Forelimb muscle (tissue), 1 donor: ENCODE data around the gene TPRN. TPM values are rescaled to one million over a fixed set of nuclear protein-coding genes. Genes with fewer than 3 reads are reported as not detected.

Experiments used
- DNase-seq: peaks from one replicate; pipeline ENCODE4 v3.0.0-alpha.2; 2013; ENCODE audit warnings: low read depth
- polyA plus RNA-seq: library from polyadenylated mRNA; unstranded; fragments of 120-200 nt; gene quantifications from one replicate; pipeline ENCODE4 v1.2.1, GENCODE V29; 2013; ENCODE audit not compliant: insufficient read length

Gene TPRN
- polyA plus RNA-seq, 1 donor, result 10.9 TPM

GRCh38 chr9:137143459-137143858 is 57.1 kb downstream of the TPRN start:
- DNase-seq, result no peak

GRCh38 chr9:137141976-137142936 is 58.3 kb downstream of the TPRN start:
- no peak for DNase-seq

Other genes starting within 250 kb of the TPRN start
- 0.71 TPM for gene LCN12, start 248.5 kb downstream of the TPRN start, polyA plus RNA-seq
- gene PTGDS, start 223.2 kb downstream of the TPRN start, polyA plus RNA-seq, result 21.9 TPM
- 0.61 TPM for gene LCNL1, start 217.7 kb downstream of the TPRN start, polyA plus RNA-seq
- gene PAXX, start 208.3 kb downstream of the TPRN start, polyA plus RNA-seq, result 22.8 TPM
- 0.42 TPM for gene CLIC3, start 204.2 kb downstream of the TPRN start, polyA plus RNA-seq
- gene ABCA2, start 172.5 kb downstream of the TPRN start, polyA plus RNA-seq, result 16.5 TPM
- gene FUT7, start 168.7 kb downstream of the TPRN start, polyA plus RNA-seq, result 0.08 TPM
- gene NPDC1, start 154.6 kb downstream of the TPRN start, polyA plus RNA-seq, result 40.9 TPM
- 16.2 TPM for gene ENTPD2, start 146.7 kb downstream of the TPRN start, polyA plus RNA-seq
- gene SAPCD2, start 130.2 kb downstream of the TPRN start, polyA plus RNA-seq, result 3.6 TPM
- 1.9 TPM for gene UAP1L1, start 123.2 kb downstream of the TPRN start, polyA plus RNA-seq
- gene MAN1B1, start 113.8 kb downstream of the TPRN start, polyA plus RNA-seq, result 38.6 TPM
- gene DPP7, start 86.0 kb downstream of the TPRN start, polyA plus RNA-seq, result 21.7 TPM
- not detected for gene GRIN1, start 61.6 kb downstream of the TPRN start, polyA plus RNA-seq
- gene LRRC26, start 30.7 kb downstream of the TPRN start, polyA plus RNA-seq, result 0.11 TPM
- gene TMEM210, start 28.7 kb downstream of the TPRN start, polyA plus RNA-seq, result not detected
- 30.4 TPM for gene ANAPC2, start 12.2 kb downstream of the TPRN start, polyA plus RNA-seq
- 53.7 TPM for gene SSNA1, start 12.1 kb downstream of the TPRN start, polyA plus RNA-seq
- gene TMEM203, start 4.9 kb upstream of the TPRN start, polyA plus RNA-seq, result 33.0 TPM
- 7.0 TPM for gene NDOR1, start 5.0 kb upstream of the TPRN start, polyA plus RNA-seq
- 2.5 TPM for gene RNF208, start 21.5 kb upstream of the TPRN start, polyA plus RNA-seq
- 2.4 TPM for gene CYSRT1, start 24.4 kb upstream of the TPRN start, polyA plus RNA-seq
- gene RNF224, start 26.8 kb upstream of the TPRN start, polyA plus RNA-seq, result 2.4 TPM
- 1.5 TPM for gene SLC34A3, start 30.2 kb upstream of the TPRN start, polyA plus RNA-seq
- 146 TPM for gene TUBB4B, start 40.5 kb upstream of the TPRN start, polyA plus RNA-seq
- 0.18 TPM for gene STPG3, start 50.5 kb upstream of the TPRN start, polyA plus RNA-seq
- gene NELFB, start 54.6 kb upstream of the TPRN start, polyA plus RNA-seq, result 45.6 TPM
- gene TOR4A, start 77.0 kb upstream of the TPRN start, polyA plus RNA-seq, result 7.6 TPM
- gene NRARP, start 101.5 kb upstream of the TPRN start, polyA plus RNA-seq, result 3.8 TPM
- gene EXD3, start 222.4 kb upstream of the TPRN start, polyA plus RNA-seq, result 13.0 TPM
- gene NOXA1, start 222.7 kb upstream of the TPRN start, polyA plus RNA-seq, result 2.2 TPM
- gene ENTPD8, start 240.6 kb upstream of the TPRN start, polyA plus RNA-seq, result 0.46 TPM